Keratinocyte (primary cell): Measurements from ENCODE around the gene ADAM12. TPM values are rescaled to one million over a fixed set of nuclear protein-coding genes. Genes with fewer than 3 reads are reported as not detected.

Experiments
- DNase-seq: peaks from one replicate; pipeline ENCODE4 v3.0.0-alpha.2; 2011; ENCODE audit warnings: low read depth, missing footprints, low spot score
- FAIRE-seq: peaks from 2 replicates; lab custom pipeline; 2011; peaks lifted over from hg19 to GRCh38; lab: Jason Lieb, UNC
- H2AFZ ChIP-seq: 2 replicates; pipeline ENCODE4 v1.6.0; 2012; ENCODE audit warnings: low read length, control low read depth, inconsistent platforms; ENCODE audit not compliant: control insufficient read depth
- H3K27ac ChIP-seq: 2 replicates; pipeline ENCODE4 v1.5.1; 2011; ENCODE audit warnings: low read length; ENCODE audit not compliant: control insufficient read depth, insufficient read depth
- H3K27me3 ChIP-seq: 3 replicates; pipeline ENCODE4 v1.6.0; 2011; ENCODE audit warnings: low read length; ENCODE audit not compliant: control insufficient read depth, insufficient read depth; ENCODE audit errors: extremely low read depth
- H3K36me3 ChIP-seq, 2 experiments: 2 replicates in 1 of 2; 3 replicates in 1 of 2; pipeline ENCODE4 v1.5.1; 2011; ENCODE audit warnings: low read length in 2 of 2, mild to moderate bottlenecking in 1 of 2; ENCODE audit not compliant: control insufficient read depth in 2 of 2, insufficient read depth in 2 of 2; ENCODE audit errors: extremely low read depth in 1 of 2
- H3K4me1 ChIP-seq: 3 replicates; pipeline ENCODE4 v1.5.1; 2011; ENCODE audit warnings: low read length; ENCODE audit not compliant: control insufficient read depth, insufficient read depth; ENCODE audit errors: extremely low read depth
- H3K4me2 ChIP-seq: 3 replicates; pipeline ENCODE4 v1.6.0; 2011; ENCODE audit warnings: low read depth, low read length; ENCODE audit not compliant: control insufficient read depth, insufficient read depth; ENCODE audit errors: extremely low read depth
- H3K4me3 ChIP-seq, 3 experiments: fragments of 200-600 bp in 1 of 3; sonication (generic) in 1 of 3; 2 replicates in 2 of 3; 3 replicates in 1 of 3; pipeline ENCODE4 v1.5.1; 2011 to 2016; ENCODE audit warnings: low read length in 3 of 3, mild to moderate bottlenecking in 3 of 3, control low read depth in 2 of 3, inconsistent platforms in 1 of 3, low read depth in 1 of 3, mixed read lengths in 1 of 3, mixed run types in 1 of 3, moderate library complexity in 1 of 3; ENCODE audit not compliant: control insufficient read depth in 2 of 3, insufficient read depth in 2 of 3; ENCODE audit errors: extremely low read depth in 1 of 3
- H3K79me2 ChIP-seq: 2 replicates; pipeline ENCODE4 v1.6.0; 2012; ENCODE audit warnings: low read length; ENCODE audit not compliant: control insufficient read depth, insufficient read depth
- H3K9ac ChIP-seq: 3 replicates; pipeline ENCODE4 v1.6.0; 2011; ENCODE audit warnings: low read length; ENCODE audit not compliant: control insufficient read depth, insufficient read depth; ENCODE audit errors: extremely low read depth
- H3K9me1 ChIP-seq: 3 replicates; pipeline ENCODE4 v1.6.0; 2011; ENCODE audit warnings: low read length; ENCODE audit not compliant: control insufficient read depth, insufficient read depth; ENCODE audit errors: extremely low read depth
- H3K9me3 ChIP-seq: 2 replicates; pipeline ENCODE4 v1.5.1; 2012; ENCODE audit warnings: low read depth, low read length; ENCODE audit not compliant: control insufficient read depth
- H4K20me1 ChIP-seq: 3 replicates; pipeline ENCODE4 v1.6.0; 2011; ENCODE audit warnings: low read length; ENCODE audit not compliant: control insufficient read depth, insufficient read depth; ENCODE audit errors: extremely low read depth
- CTCF ChIP-seq, 3 experiments: IDR thresholded peaks in 1 of 3; conservative IDR thresholded peaks in 1 of 3; optimal IDR thresholded peaks in 1 of 3; 2 replicates in 2 of 3; 3 replicates in 1 of 3; pipeline versions ENCODE3 to v1.5.1; 2011; ENCODE audit warnings: low read length in 3 of 3, mild to moderate bottlenecking in 3 of 3, moderate library complexity in 2 of 3, control low read depth in 1 of 3, inconsistent platforms in 1 of 3; ENCODE audit not compliant: insufficient read depth in 2 of 3; ENCODE audit errors: extremely low read depth in 1 of 3
- EZH2 ChIP-seq: IDR thresholded peaks from one replicate; pipeline ENCODE4 v1.6.1; 2012; ENCODE audit warnings: inconsistent platforms, mild to moderate bottlenecking, low read length, moderate library complexity
- dilution Hi-C: fragments of 300-500 bp; cut with MboI; formaldehyde crosslinking; loops from one replicate; pipeline ENCODE4 v1.7.0; 2020; ENCODE audit warnings: low sequenced_read_pairs; ENCODE audit not compliant: extremely low pct_ligation_motif_present
- polyA plus RNA-seq, 5 experiments: library from polyadenylated mRNA; depleted of rRNA in 3 of 5; stranded (reverse) in 3 of 5; stranded (forward) in 1 of 5; unstranded in 1 of 5; fragments of >200 nt; gene quantifications; 1 replicate in 1 of 5; 2 replicates in 3 of 5; 3 replicates in 1 of 5; pipeline versions ENCODE4 v1.2.1 to v1.2.3, GENCODE V29; 2011 to 2012; ENCODE audit warnings: missing spikeins in 2 of 5, low read depth in 1 of 5, low replicate concordance in 1 of 5

The ADAM12 gene
- polyA plus RNA-seq, 1 donor (not counting 4 experiments of a cell fraction or from before 2014, with no cell fraction given) = 0.07 TPM

GRCh38 chr10:126226988-126227761 is 161.1 kb downstream of the ADAM12 start:
- Histone ChIP-seq H3K27me3 (no peaks in the 10 kb centered on the region), H3K4me3 (no peak overlapping the region), H3K27ac (no peak overlapping the region), H3K9ac (no peak overlapping the region), H2AFZ (no peak overlapping the region), H4K20me1 (no peaks in the 10 kb centered on the region), H3K79me2 (no peaks in the 10 kb centered on the region), H3K4me2 (no peak overlapping the region), H3K4me1 (peaks cover 9% of the 10 kb centered on the region), H3K9me3 (no peaks in the 10 kb centered on the region), H3K36me3 (no peaks in the 10 kb centered on the region), H3K9me1 (no peaks in the 10 kb centered on the region)
- FAIRE-seq = no peak
- dilution Hi-C loops = no loop called here
- DNase-seq = no peak
- no peak for TF ChIP-seq CTCF (optimal IDR thresholded peaks at IDR 0.05 in 1 of 3, IDR thresholded peaks at IDR 0.05 in 1 of 3, conservative IDR thresholded peaks at IDR 0.05 in 1 of 3; ENCODE audit: extremely low read depth in 1 of 3, insufficient read depth in 2 of 3, low read length in 3 of 3)
- TF ChIP-seq EZH2 = no peak

- Histone ChIP-seq H3K4me3 (no peak overlapping the region), H3K4me2 (no peak overlapping the region), H3K9me3 (no peaks in the 10 kb centered on the region), H3K27ac (no peak overlapping the region), H4K20me1 (no peaks in the 10 kb centered on the region), H3K27me3 (no peaks in the 10 kb centered on the region), H3K36me3 (no peaks in the 10 kb centered on the region), H3K4me1 (peaks cover 9% of the 10 kb centered on the region), H3K79me2 (no peaks in the 10 kb centered on the region), H2AFZ (no peak overlapping the region), H3K9ac (no peak overlapping the region), H3K9me1 (no peaks in the 10 kb centered on the region)
- no peak for FAIRE-seq
- dilution Hi-C loops = no loop called here
- TF ChIP-seq CTCF (optimal IDR thresholded peaks at IDR 0.05 in 1 of 3, IDR thresholded peaks at IDR 0.05 in 1 of 3, conservative IDR thresholded peaks at IDR 0.05 in 1 of 3; ENCODE audit: extremely low read depth in 1 of 3, insufficient read depth in 2 of 3, low read length in 3 of 3) (no peak), EZH2 (no peak)
- DNase-seq = no peak
Observed at GRCh38 chr10:126226205-126226604, 162.1 kb downstream of the ADAM12 start.
